DMS114 treated with DMSO at 0.1 percent for 48 hours (cell line): ENCODE results near the gene UCK1.

Experiments
- DNase-seq: peaks from one replicate; lab custom pipeline; 2025; ENCODE audit not compliant: unreplicated experiment; lab: John Stamatoyannopoulos, UW

UCK1 gene

DNA sequence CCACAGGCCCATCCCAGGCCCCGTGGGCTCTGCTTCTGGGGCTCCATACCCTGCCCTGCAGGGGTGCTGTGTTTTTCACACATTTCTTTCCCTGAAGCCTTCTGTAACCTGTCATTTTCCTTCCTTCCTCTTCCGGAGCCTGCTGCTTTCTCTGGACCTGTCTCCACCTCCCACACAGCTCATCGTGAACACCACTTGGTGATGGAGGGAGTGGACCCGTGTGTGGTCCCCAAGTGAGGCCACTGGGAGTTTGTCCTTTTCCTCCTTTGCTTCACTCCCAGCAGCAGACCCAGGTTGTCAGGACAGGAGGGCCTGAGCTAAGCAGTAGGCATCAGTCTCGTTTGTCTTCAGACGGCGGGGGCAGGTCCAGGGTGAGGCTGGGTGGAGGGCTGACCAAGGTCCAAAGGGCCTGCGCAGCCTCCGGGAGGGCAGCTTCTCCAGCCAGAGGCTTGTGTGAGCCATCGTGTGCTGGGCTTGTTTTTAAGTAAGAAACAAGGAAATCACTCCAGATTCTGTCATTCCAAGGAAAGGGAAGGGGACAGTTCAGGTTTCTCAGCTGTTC lies 34.1 kb downstream of the UCK1 start:
- DNase-seq = no peak

DNA sequence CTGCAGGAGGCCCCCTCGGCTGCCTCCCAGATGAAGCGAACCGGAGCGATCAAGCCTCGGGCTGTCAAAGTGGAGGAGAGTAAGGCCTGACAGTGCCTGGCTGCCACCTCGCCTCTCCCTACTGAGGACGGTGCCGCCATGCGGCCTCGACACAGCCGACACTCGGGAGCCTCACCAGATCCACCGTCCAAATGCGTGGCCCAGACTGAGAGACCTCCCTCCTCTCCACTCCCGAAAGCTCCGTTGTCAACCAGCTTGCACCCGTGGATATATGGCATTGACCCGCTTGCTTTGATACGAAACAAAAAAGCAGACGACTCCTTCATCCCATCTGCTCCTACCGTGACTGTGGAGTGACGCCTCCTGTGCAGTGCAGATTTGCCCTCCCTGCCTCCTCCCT lies 35.3 kb downstream of the UCK1 start:
- DNase-seq = no peak

DNA sequence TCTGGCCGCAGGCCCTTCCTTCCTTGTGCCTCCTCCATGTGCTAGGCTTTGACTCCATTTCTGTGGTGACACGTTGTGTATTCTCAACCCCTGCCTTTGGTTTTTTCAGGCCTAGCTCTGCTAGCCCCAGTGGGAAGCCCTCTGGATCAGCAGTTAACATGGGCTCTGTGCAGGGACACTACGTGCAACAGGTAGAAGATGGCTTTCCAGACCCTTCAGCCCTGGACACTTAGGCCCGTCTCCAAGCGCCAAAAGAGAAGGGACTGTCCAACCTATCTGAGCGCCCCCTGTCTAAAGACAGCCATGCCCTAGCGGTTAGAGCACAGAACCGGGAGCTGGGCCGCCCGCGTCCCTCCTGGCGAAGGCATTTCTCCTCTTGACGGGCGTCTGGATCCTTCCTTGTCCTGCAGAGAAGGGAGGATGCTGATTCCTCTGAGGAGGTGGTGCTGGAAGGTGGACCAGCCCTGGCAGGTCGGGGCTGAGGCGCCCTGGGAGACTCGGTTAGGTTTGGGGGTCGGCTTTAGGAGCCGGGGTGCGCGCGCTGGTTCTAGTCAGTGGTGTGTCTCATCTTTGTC lies 36.7 kb downstream of the UCK1 start:
- DNase-seq = no peak

DNA sequence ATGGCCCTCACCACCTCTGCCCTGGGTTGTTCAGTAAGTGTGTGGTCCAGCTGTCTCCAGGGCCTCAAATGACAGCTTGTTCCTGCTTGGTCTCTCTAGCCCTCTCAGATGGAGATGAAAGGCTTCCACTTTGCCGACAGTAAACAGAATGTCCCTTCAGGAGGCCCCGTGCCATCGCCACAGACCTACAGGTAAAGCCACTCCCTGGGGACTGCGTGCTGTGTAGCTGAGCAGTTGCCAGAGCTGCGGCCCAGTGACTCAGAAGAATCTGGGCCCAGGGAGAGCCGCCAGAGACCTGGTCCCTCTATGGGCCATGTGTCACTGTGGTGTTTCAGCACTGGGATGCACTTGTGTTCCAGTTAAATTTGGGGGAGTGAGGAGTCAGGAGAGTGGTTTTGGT lies 39.0 kb downstream of the UCK1 start:
- no peak for DNase-seq

DNA sequence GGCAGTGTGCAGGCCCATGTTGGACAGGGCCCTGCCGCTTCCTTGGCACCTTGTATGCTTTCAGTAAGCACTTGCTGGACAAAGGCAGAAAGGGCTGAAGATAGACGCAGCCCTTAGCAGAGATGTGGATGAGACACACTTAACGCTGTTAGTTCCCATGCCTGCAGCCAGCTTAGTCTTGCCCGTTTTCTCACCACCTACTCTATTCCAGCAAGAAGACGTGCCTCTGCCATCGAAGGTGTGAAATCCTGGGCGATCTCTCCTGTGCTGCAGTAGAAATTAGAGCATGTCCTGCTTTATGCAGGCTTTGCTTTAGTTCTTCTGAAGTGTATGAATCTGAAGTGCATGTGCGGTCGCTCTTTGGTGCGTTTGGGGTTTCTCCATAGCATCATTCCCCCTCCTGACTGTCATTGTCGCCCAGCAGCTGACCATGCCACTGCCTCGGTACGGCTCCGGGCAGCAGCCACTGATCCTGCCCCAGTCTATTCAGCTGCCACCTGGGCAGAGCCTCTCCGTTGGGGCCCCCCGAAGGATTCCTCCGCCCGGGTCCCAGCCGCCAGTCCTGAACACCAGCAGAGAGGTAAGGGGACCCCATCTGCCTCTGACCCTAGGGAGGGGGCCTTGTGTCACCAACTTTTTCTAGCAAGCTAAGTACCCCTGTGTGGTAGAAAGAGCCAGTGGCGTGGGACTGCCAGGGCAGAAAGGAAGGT lies 39.9 kb downstream of the UCK1 start:
- DNase-seq = no peak

DNA sequence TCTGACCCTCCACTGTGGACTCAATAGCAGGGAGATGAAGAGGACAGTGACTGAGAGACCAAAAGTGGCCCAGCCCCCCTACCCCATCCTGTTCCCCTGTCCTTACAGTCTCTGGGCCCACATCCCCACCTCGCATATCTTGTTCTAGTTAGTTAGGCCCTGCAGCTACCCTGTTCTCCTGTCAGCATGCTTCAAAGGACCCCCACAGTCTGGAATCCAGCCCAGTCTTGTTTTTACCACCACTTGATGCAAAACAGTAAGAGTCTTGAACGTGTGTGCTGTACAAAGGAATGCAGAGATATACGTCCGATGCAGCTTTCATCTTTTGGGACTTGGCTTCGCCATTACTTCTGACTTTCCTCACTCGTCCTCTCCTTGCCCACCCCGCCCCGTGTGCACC lies 40.5 kb downstream of the UCK1 start:
- DNase-seq = no peak

DNA sequence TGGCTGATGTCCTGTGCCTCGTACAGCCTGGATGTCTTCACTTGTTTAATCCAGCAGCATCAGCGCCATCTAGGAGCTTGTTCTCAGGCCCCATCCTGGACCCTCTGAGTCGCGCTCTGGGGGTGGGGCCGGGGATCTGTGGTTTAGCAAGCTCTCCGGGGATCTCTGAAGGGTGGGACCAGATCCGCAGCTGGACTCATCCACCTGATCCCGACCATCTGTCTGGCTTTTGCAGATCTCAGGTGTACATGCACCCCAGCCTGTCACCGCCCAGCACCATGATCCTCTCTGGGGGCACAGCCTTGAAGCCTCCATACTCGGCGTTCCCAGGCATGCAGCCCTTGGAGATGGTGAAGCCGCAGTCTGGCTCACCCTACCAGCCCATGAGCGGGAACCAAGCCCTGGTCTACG lies 43.4 kb downstream of the UCK1 start:
- no peak for DNase-seq

DNA sequence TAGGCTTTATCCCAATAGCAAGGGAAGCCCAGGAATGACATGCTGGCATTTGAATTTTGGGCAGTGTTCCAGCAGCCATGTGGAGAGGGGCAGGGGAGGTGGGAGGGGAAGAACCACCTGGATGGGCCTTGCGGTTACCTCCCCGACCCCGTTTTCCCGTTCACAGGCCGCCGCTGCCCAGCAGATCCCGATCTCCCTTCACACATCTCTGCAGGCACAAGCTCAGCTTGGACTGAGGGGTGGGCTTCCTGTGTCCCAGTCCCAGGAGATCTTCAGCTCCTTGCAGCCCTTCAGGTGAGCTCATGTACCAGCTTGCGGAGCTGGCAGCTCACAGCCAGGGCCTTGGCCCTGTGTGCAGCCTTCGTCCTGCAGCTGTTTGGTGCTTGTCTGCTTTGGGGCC lies 44.1 kb downstream of the UCK1 start:
- no peak for DNase-seq

DNA sequence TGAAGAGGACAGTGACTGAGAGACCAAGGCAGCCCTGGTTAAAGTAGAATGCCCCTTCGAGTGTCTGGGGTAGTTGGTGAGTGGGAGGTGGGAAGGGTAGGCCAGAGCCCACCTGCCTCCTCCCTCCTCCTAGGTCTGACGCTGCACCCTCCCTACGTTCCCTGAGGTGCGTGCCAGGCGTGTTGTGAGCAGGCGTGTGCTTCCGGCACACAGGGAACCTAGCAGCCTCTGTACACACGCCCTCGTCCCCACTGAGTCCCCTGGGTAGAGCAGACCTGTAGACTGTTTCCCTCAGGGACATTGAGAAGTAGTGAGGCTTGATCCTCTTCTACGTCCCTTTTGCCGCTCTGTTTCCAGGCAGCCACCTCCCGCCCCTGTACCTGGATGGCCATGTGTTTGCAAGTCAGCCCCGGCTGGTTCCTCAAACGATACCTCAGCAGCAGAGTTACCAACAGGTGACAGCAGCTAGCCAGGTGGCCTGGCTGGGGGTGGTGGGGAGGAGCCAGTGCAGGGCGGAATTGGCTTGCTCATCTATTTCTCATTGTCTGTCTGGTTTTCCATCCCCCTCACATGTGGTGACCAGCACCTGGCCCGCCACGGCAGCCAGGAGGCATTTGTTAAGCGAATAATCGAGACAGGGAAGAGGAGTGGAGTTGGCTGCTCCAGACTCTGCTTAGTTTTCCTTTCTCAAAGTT lies 45.2 kb downstream of the UCK1 start:
- DNase-seq = no peak

DNA sequence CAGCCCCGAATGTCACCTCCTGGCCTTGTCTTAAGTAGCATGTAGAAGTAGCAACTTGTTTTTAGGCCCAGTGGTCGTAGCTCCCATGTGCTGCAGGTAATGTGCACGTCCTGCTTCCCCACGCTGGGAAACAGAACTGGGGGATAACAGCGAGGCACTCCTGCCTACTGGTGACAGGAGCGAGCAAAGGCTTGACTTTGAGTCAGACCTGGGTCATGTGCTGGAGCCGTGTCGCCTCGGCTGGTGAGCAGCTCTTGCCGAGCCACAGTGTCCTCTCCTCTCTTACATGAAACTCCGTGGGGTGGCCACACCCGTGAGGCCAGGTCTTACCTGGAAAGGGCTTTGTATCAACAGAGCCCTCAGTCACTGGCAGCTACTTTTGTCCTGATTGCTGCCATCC lies 45.9 kb downstream of the UCK1 start:
- DNase-seq = no peak

DNA sequence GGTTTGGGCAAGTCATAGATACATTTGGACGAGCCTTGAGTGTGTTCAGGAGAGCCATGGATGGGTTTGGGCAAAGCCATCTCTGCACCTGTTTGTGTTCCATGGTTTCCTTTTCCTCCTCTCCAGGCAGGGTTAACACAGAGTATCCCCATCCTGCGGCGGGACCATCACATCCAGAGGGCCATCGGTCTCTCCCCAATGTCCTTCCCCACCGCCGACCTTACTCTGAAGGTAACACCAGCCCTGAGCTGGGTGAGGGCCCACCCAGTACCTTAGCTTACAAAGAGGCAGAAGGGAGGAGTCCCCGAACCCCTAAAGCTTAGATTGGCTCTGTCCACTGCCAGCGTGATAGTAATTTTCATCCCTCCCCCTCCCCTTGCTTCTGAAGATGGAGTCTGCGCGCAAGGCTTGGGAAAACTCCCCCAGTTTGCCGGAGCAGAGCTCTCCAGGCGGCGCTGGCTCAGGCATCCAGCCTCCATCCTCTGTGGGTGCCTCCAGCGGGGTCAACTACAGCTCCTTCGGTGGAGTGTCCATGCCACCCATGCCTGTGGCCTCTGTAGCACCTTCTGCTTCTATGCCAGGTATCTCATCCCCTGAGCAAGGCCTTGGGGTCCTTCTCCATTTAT lies 46.4 kb downstream of the UCK1 start:
- DNase-seq = no peak

DNA sequence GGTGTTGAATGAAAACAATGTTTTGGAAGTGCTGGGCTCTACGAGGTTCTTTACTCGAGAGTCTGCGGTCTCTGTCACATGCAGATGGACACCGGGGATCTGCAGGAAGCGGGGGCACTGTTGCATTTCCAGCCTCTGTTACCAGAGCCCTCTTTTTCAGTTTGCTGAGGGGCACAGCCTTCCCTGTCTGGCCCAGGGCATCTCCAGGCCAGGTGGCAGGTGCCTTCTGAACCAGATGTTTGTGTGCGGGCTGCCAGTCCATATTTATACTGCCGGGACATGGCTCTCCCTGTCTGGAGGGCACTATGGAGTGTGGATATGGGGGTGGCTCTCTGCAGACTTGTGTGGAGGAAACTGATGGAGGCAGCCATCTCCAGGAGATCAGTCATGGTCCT lies 47.0 kb downstream of the UCK1 start:
- no peak for DNase-seq

DNA sequence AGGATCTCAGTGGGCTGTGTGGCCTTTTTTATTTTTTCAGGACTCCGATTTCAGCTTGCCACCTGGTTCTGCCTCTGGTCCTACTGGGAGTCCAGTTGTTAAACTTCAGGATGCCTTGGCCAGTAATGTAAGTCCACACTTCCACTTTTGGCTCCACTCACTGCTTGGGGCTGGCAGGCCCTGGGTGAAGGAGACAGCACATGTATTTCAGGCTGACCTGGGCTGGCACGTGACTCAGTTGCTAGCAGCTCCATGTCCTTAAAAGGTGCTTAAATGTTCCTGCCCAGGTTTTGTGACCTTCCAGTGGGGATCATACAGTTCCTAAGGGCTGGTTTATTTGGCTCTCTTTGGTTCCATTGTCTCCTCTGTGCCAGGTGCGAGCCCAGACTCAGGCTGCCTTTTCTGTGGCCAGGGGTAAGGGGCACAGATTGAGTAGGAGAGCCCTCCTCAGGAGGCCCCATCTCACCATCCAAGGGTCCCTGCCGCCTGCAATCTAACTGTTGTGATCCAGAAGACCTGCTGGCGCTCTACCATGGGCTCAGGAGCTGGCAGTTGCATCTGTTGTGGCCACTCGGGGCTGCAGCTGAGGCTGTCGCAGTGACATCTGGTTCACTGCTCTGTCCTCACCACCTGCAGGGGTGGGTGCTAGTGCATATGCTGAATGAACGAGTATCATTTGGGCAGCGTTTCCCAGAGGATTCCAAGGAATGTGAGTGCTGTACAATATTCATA lies 47.6 kb downstream of the UCK1 start:
- DNase-seq = no peak

DNA sequence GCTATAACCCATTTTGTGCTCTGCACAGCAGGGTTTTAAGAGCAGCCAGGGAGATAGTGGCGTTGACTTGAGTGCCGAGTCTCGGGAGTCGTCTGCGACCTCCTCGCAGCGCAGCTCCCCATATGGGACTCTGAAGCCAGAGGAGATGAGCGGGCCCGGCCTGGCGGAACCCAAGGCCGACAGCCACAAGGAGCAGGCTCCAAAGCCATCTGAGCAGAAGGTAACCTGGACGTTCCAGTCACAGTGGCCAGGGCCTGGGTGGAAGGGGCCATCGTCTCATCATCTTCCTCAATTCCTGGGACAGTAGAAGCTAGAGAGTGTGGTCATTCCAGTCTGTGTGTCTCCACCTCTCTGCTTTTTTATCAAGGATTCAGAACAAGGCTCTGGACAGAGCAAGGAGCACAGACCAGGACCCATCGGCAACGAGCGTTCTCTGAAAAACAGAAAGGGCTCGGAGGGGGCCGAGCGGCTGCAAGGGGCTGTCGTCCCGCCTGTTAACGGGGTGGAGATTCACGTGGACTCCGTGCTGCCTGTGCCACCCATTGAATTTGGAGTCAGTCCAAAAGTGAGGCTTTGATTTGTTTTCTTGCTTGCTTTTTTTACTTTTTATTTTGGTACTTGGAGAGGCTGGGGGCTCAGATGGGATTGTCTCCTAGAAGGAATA lies 48.6 kb downstream of the UCK1 start:
- no peak for DNase-seq

DNA sequence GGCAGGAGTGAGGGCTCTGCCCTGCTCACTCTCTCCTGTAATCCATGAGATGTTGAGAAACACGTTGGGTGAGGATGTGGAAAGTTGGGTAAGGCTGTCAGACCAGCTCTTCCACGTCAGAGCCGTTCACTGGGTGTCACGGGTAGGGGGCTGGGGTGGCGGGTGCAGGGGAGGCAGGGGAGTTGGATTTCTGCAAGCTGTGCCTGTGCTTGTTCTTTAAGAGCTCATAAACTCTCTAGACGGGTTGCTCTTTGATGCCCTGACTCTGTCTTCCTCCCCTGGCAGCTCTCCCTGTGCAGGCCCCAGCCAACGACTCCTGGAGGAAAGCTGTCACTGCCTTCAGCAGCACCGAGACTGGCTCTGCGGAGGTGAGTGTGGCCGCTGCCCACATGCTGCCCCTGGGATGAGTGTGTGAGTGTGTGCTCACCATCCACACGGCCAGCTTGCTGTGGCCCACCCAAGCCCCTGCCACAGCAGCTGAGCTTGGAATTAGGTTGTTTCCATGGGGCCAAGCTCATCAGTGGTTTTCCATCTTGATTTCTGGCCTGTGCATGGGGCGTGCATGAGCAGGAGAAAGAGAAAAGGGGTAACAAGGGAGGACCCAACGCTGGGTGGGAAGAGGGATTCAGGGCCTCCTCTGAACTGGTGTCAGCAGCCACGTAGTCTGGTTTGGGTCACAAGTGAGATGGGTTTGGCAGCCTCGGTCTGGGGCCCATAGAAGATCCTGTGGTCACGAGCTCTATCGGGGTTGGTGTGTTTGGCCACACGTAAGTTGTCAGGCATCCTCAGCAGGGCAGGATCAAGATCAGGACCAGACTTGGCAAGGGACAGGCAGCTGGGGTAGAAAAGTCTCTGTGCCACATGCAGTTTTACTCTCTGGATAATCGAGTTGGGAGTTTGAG lies 49.4 kb downstream of the UCK1 start:
- DNase-seq = no peak

DNA sequence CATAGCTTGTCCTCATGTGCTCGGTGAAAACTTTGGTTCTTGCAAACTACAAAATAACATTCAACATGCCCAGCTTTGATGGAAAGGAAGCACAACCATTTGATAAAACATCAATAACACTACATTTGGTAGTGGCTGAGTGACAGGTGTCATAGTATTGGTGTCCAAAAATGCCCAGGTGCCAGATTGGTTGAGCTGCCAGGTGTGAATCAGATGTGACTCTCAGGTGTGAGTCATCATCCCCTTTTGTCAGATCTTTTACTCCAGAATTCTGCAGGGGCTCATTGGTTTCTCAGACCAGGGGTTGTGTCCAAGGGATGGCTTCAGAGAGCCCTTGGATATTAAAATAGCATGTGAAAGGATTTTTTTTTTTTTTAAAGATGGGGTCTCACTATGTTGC lies 50.8 kb downstream of the UCK1 start:
- no peak for DNase-seq

DNA sequence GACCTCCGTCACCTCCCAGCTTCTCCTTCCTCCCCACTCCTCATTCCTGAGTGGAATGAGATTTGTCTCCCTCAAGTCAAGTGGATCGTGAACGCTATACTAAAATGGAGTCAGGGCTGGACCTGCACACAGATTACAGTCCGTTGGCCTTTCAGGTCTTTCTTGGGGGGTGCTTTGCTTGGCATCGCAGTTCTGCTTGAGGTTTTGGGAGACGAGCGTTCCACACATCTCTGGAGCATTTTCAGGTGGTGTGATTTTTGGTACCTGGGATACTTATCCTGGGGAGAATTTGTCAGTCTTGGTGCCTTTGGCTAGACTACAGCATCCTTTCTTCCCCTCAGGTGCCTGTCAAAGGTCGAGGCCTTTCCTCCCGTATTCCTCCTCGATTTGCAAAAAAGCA lies 52.2 kb downstream of the UCK1 start:
- DNase-seq = no peak

DNA sequence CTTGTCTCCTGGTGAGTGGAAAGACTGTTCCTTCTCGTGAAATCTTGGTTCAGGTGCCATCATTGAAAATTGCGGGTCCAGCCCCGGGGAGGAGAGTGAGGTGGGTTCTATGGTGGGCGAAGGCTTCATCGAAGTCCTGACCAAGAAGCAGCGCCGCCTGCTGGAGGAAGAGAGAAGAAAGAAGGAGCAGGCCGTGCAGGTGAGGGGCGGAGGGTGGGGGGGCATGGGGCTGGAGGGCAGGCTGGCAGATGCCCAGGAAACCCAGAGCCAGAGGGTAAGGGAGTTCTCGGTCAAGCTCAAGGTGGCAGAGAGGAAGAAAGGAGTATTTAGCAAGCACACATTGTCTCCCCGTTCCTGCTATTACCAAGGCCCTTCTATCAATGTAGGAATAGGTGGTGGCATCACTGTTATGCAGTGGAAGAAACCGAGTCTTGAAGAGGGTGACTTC lies 52.6 kb downstream of the UCK1 start:
- no peak for DNase-seq

DNA sequence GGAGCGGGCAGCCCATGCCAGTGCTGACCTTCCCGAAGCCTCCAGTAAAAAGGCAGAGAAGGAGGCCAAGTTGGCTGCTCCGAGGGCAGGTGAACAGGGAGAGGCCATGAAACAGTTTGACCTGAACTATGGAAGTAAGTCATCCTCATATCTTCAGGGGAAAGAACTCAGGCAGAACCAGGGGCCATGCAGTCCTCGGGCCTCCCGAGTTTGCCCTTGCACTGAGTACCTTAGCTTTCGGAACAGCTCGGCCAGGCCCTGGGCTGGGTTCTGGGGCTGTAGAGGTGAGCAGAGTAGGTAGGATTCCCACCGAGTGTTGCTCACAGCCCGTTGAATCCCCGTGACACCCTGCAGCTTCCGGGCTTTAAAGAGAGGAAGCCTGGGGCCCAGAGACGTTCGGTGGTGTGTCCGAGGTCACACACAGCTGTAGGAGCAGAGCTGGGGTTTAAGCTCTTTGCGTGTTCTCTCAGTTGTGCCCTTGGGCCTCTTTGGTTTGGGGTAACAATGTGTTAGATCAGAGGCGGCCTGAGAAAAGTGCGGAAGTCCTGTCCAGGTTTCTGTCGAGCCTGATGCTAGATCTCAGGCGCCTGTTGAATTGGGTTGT lies 53.1 kb downstream of the UCK1 start:
- no peak for DNase-seq
